ENCODE results near the gene NAPG. TPM values are rescaled to one million over a fixed set of nuclear protein-coding genes. Genes with fewer than 3 reads are reported as not detected.
A peak's percentile ranks its signal among the peaks of the same experiment; 100 is the strongest.

NAPG gene
- total and polyA plus RNA-seq, 9 of the 15 experiments (the other 6 are each of a cell fraction or from before 2014, with no cell fraction given) = 31.6 to 63.3 (median 50.9) TPM

- TF ChIP-seq BCLAF1 (IDR thresholded peaks at IDR 0.05; ENCODE audit: borderline replicate concordance in 1 of 2, control insufficient read depth in 1 of 2, low read depth in 2 of 2, low read length in 1 of 2) = no peak
- TF ChIP-seq TARDBP (IDR thresholded peaks at IDR 0.05) = no peak
- no peak for TF ChIP-seq NR2C2 (CRISPR knock-in tag; IDR thresholded peaks at IDR 0.05)
- TF ChIP-seq NR2C2 (tag; IDR thresholded peaks at IDR 0.05) = no peak
- TF ChIP-seq SAFB2 (IDR thresholded peaks at IDR 0.05; ENCODE audit: borderline replicate concordance, low read depth, low read length, severe bottlenecking) = no peak
- TF ChIP-seq CBFA2T2 (conservative IDR thresholded peaks at IDR 0.05) = no peak
- no peak for TF ChIP-seq KDM5B (IDR thresholded peaks at IDR 0.05; ENCODE audit: insufficient replicate concordance, low read depth, low read length)
- no peak for TF ChIP-seq SP1 (CRISPR knock-in tag; IDR thresholded peaks at IDR 0.05)
- TF ChIP-seq TFAM (CRISPR knock-in tag; conservative IDR thresholded peaks at IDR 0.05) = no peak
- 0 out of 2 replicates have a peak, but pooled peaks have one; percentile 33 for TF ChIP-seq MAFF (IDR thresholded peaks at IDR 0.05; ENCODE audit: low read length)
- peak; percentile 38; the same call in 1 of the 2 replicates for TF ChIP-seq ZBTB7A (IDR thresholded peaks at IDR 0.05; ENCODE audit: borderline replicate concordance, control insufficient read depth, low read depth, low read length)
- TF ChIP-seq ZNF384 (IDR thresholded peaks at IDR 0.05; ENCODE audit: low read depth, low read length) = peak; percentile 50; the same call in 1 of the 2 replicates
Observed at GRCh38 chr18:10564975-10565773, 39.3 kb downstream of the NAPG start (continued).
